HG02642 (cell line): ENCODE results near the gene SLC5A10.

ENCODE experiments used
- ATAC-seq: cut with Tn5 transposase; IDR thresholded peaks from one replicate; pipeline ENCODE4 v1.9.1; 2021; ENCODE audit warnings: mild to moderate bottlenecking; ENCODE audit not compliant: unreplicated experiment, poor library complexity

SLC5A10 gene

GRCh38 chr17:18981335-18981641, 29.3 kb downstream of the SLC5A10 start:
- ATAC-seq: no peak

GRCh38 chr17:18981642-18982424, 29.9 kb downstream of the SLC5A10 start:
- ATAC-seq: no peak

GRCh38 chr17:18984273-18985114, 32.5 kb downstream of the SLC5A10 start:
- no peak for ATAC-seq

GRCh38 chr17:18985475-18985874, 33.5 kb downstream of the SLC5A10 start:
- no peak for ATAC-seq

- ATAC-seq: no peak
Measured at GRCh38 chr17:18986541-18987229, 34.7 kb downstream of the SLC5A10 start.

GRCh38 chr17:18987230-18987610, 35.3 kb downstream of the SLC5A10 start:
- ATAC-seq: no peak

- no peak for ATAC-seq
Measured at GRCh38 chr17:18987862-18988545, 36.0 kb downstream of the SLC5A10 start.

- no peak for ATAC-seq
Measured at GRCh38 chr17:18988546-18989173, 36.7 kb downstream of the SLC5A10 start.

- no peak for ATAC-seq
Measured at GRCh38 chr17:18990331-18990730, 38.4 kb downstream of the SLC5A10 start.

GRCh38 chr17:18991531-18992315, 39.8 kb downstream of the SLC5A10 start:
- ATAC-seq: no peak

GRCh38 chr17:18992454-18993130, 40.6 kb downstream of the SLC5A10 start:
- peak; percentile 60 for ATAC-seq

- ATAC-seq: no peak
Measured at GRCh38 chr17:18993905-18994526, 42.1 kb downstream of the SLC5A10 start.

- ATAC-seq: no peak
Measured at GRCh38 chr17:18994631-18995030, 42.7 kb downstream of the SLC5A10 start.

- ATAC-seq: no peak
Measured at GRCh38 chr17:18995220-18995619, 43.3 kb downstream of the SLC5A10 start.

GRCh38 chr17:18996458-18996857, 44.5 kb downstream of the SLC5A10 start:
- ATAC-seq: no peak

- no peak for ATAC-seq
Measured at GRCh38 chr17:18997650-18998196, 45.8 kb downstream of the SLC5A10 start.

- no peak for ATAC-seq
Measured at GRCh38 chr17:18999394-18999793, 47.4 kb downstream of the SLC5A10 start.

GRCh38 chr17:18999911-19000310, 47.9 kb downstream of the SLC5A10 start:
- ATAC-seq: no peak
